ENCODE measurements around the gene STK25.

- TF ChIP-seq CTCF (IDR thresholded peaks at IDR 0.05; ENCODE audit: control extremely low read depth in 1 of 3, insufficient read depth in 1 of 3, low read depth in 1 of 3, low read length in 3 of 3) (no peak), EZH2 (IDR thresholded peaks at IDR 0.05; ENCODE audit: low read depth, low read length, severe bottlenecking) (no peak), SRF (IDR thresholded peaks at IDR 0.05; ENCODE audit: low read depth, low read length) (no peak), POLR2A (IDR thresholded peaks at IDR 0.05; ENCODE audit: control extremely low read depth in 1 of 2, low read depth in 2 of 2, low read length in 2 of 2) (no peak), CEBPB (IDR thresholded peaks at IDR 0.05; ENCODE audit: low read depth, low read length) (no peak), CREB1 (IDR thresholded peaks at IDR 0.05) (no peak), TAF1 (IDR thresholded peaks at IDR 0.05; ENCODE audit: low read depth, low read length) (no peak)
Measured at GRCh38 chr2:241555711-241556110, 47.3 kb upstream of the STK25 start.
